Ectodermal cell (in vitro differentiated cells): Measurements from ENCODE around the gene MTURN.

ENCODE experiments used
- H3K27ac ChIP-seq: 2 replicates; pipeline ENCODE4 v1.7.0; 2013; ENCODE audit warnings: mild to moderate bottlenecking, low read depth, low read length; ENCODE audit not compliant: insufficient read depth, poor library complexity, severe bottlenecking
- H3K27me3 ChIP-seq: 2 replicates; pipeline ENCODE4 v1.7.0; 2013; ENCODE audit warnings: mild to moderate bottlenecking, low read length; ENCODE audit not compliant: insufficient read depth, control insufficient read depth, poor library complexity, severe bottlenecking
- H3K36me3 ChIP-seq: one replicate; pipeline ENCODE4 v1.7.0; 2013; ENCODE audit warnings: low read length; ENCODE audit not compliant: control insufficient read depth, insufficient read depth
- H3K4me1 ChIP-seq: one replicate; pipeline ENCODE4 v1.7.0; 2013; ENCODE audit warnings: low read length; ENCODE audit not compliant: control insufficient read depth, insufficient read depth
- H3K4me3 ChIP-seq: 2 replicates; pipeline ENCODE4 v1.7.0; 2013; ENCODE audit warnings: low read depth, low read length, control low read depth; ENCODE audit not compliant: insufficient read depth
- H3K9me3 ChIP-seq: 2 replicates; pipeline ENCODE4 v1.7.0; 2013; ENCODE audit warnings: mild to moderate bottlenecking, low read length, moderate library complexity; ENCODE audit not compliant: control insufficient read depth
- WGBS, 2 experiments: methylation state at CpG; one replicate each; pipeline ENCODE4 v1.1.7; 2013; ENCODE audit warnings: missing lambda C conversion rate in 2 of 2; 5-methylcytosine and 5-hydroxymethylcytosine counted together

The MTURN gene

GRCh38 chr7:30135301-30136116 lies 723 bp downstream of the MTURN start:
- Histone ChIP-seq H3K9me3 (no peaks in the 10 kb centered on the region), H3K4me1 (no peaks in the 10 kb centered on the region), H3K27ac (no peak overlapping the region), H3K36me3 (no peaks in the 10 kb centered on the region), H3K4me3 (peak overlapping the region; percentile 63), H3K27me3 (peaks cover 32% of the 10 kb centered on the region)
- WGBS, 2 experiments: 0% methylated on average over 93 of the region's 93 CpGs

- Histone ChIP-seq H3K4me3 (peak overlapping the region; percentile 63), H3K36me3 (no peaks in the 10 kb centered on the region), H3K4me1 (no peaks in the 10 kb centered on the region), H3K27ac (no peak overlapping the region), H3K27me3 (peaks cover 32% of the 10 kb centered on the region), H3K9me3 (no peaks in the 10 kb centered on the region)
- 2% methylated on average over 36 of the region's 36 CpGs for WGBS, 2 experiments
Measured at GRCh38 chr7:30136117-30136731, 1.4 kb downstream of the MTURN start.

GRCh38 chr7:30136743-30137485 lies 2.1 kb downstream of the MTURN start:
- no peaks in the 10 kb centered on the region for H3K36me3 ChIP-seq
- WGBS, 2 experiments: 77 to 92% methylated on average over 6 to 7 of the region's 7 CpGs
- H3K9me3 ChIP-seq: no peaks in the 10 kb centered on the region
- peak overlapping the region; percentile 63 for H3K4me3 ChIP-seq
- H3K27me3 ChIP-seq: peaks cover 32% of the 10 kb centered on the region
- no peaks in the 10 kb centered on the region for H3K4me1 ChIP-seq
- H3K27ac ChIP-seq: no peak overlapping the region

GRCh38 chr7:30139836-30140384 lies 5.1 kb downstream of the MTURN start:
- Histone ChIP-seq H3K27ac (no peak overlapping the region), H3K4me3 (no peak overlapping the region), H3K4me1 (no peaks in the 10 kb centered on the region), H3K9me3 (no peaks in the 10 kb centered on the region), H3K36me3 (no peaks in the 10 kb centered on the region), H3K27me3 (peaks cover 25% of the 10 kb centered on the region)
- WGBS, 2 experiments: 80 to 87% methylated on average over 3 to 4 of the region's 4 CpGs

- 96 to 97% methylated on average over 3 of the region's 3 CpGs for WGBS, 2 experiments
- Histone ChIP-seq H3K27me3 (peaks cover 24% of the 10 kb centered on the region), H3K9me3 (no peaks in the 10 kb centered on the region), H3K27ac (no peak overlapping the region), H3K4me3 (no peak overlapping the region), H3K4me1 (no peaks in the 10 kb centered on the region), H3K36me3 (no peaks in the 10 kb centered on the region)
Measured at GRCh38 chr7:30140456-30140855, 5.7 kb downstream of the MTURN start.

GRCh38 chr7:30142710-30143109 lies 7.9 kb downstream of the MTURN start:
- H3K9me3 ChIP-seq: no peaks in the 10 kb centered on the region
- no peaks in the 10 kb centered on the region for H3K36me3 ChIP-seq
- WGBS, 2 experiments: 94% methylated on average over 9 of the region's 9 CpGs
- no peak overlapping the region for H3K27ac ChIP-seq
- no peak overlapping the region for H3K4me3 ChIP-seq
- peaks cover 9% of the 10 kb centered on the region for H3K4me1 ChIP-seq
- H3K27me3 ChIP-seq: peaks cover 2% of the 10 kb centered on the region

- H3K4me3 ChIP-seq: no peak overlapping the region
- H3K27ac ChIP-seq: no peak overlapping the region
- no peaks in the 10 kb centered on the region for H3K27me3 ChIP-seq
- H3K36me3 ChIP-seq: no peaks in the 10 kb centered on the region
- WGBS, 2 experiments: 95 to 100% methylated on average over 1 of the region's 1 CpG
- H3K4me1 ChIP-seq: peaks cover 9% of the 10 kb centered on the region
- no peaks in the 10 kb centered on the region for H3K9me3 ChIP-seq
Measured at GRCh38 chr7:30143748-30144251, 9.0 kb downstream of the MTURN start.

GRCh38 chr7:30144657-30145306 lies 10.0 kb downstream of the MTURN start:
- Histone ChIP-seq H3K9me3 (no peaks in the 10 kb centered on the region), H3K4me1 (peaks cover 9% of the 10 kb centered on the region), H3K36me3 (no peaks in the 10 kb centered on the region), H3K4me3 (no peak overlapping the region), H3K27me3 (no peaks in the 10 kb centered on the region), H3K27ac (no peak overlapping the region)
- 87 to 96% methylated on average over 5 of the region's 5 CpGs for WGBS, 2 experiments

- WGBS, 2 experiments: 93 to 95% methylated on average over 6 of the region's 6 CpGs
- Histone ChIP-seq H3K4me1 (peaks cover 9% of the 10 kb centered on the region), H3K4me3 (no peak overlapping the region), H3K27me3 (no peaks in the 10 kb centered on the region), H3K27ac (no peak overlapping the region), H3K36me3 (no peaks in the 10 kb centered on the region), H3K9me3 (no peaks in the 10 kb centered on the region)
Measured at GRCh38 chr7:30145426-30145970, 10.7 kb downstream of the MTURN start.
